GM12874 (cell line): Measurements from ENCODE around the gene VEGFB.
A peak's percentile ranks its signal among the peaks of the same experiment; 100 is the strongest.

Source experiments
- TF ChIP-seq, protein P1 (sequence below): IDR thresholded peaks from 2 replicates; pipeline ENCODE4 v1.5.1; 2011; ENCODE audit warnings: low read depth, mild to moderate bottlenecking, control low read depth, low read length, moderate library complexity; ENCODE audit not compliant: insufficient read depth

The VEGFB gene

DNA sequence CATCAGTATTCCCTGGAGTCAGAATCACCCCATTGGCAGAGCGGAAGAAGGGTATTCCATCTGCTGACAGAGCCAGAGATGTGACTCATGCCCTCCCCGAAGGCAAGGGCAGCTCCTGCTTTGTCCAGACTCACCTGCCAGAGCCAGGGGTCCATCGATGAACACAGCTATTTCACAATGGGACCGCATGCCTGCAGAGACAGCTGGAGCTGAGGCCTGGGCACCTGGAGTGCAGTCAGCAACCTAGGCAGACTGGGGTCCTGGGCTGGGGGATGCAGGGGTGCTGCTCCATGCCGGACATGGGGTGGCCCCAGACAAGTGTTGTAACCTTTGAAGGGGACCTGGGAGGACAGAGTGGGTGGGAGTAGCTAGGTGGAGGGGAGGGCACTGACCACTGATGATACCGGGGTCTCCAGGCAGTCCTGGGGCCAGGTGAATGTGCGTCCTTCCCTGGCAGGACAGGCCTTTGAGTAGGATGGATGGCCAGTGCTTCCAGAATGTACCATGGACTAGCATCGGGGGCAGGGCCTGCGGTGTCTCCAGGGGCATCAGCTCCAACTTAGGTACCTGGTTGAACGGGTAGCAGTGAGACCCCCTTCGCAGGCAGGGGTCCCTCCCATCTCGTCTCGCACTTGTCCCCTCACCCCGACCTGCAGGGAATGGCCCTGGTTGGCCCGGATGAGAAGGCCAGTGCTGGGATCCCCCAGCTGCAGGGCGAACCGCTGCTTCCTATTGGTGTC lies 10.1 kb upstream of the VEGFB start:
- TF ChIP-seq, protein P1, sequence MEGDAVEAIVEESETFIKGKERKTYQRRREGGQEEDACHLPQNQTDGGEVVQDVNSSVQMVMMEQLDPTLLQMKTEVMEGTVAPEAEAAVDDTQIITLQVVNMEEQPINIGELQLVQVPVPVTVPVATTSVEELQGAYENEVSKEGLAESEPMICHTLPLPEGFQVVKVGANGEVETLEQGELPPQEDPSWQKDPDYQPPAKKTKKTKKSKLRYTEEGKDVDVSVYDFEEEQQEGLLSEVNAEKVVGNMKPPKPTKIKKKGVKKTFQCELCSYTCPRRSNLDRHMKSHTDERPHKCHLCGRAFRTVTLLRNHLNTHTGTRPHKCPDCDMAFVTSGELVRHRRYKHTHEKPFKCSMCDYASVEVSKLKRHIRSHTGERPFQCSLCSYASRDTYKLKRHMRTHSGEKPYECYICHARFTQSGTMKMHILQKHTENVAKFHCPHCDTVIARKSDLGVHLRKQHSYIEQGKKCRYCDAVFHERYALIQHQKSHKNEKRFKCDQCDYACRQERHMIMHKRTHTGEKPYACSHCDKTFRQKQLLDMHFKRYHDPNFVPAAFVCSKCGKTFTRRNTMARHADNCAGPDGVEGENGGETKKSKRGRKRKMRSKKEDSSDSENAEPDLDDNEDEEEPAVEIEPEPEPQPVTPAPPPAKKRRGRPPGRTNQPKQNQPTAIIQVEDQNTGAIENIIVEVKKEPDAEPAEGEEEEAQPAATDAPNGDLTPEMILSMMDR: no peak

DNA sequence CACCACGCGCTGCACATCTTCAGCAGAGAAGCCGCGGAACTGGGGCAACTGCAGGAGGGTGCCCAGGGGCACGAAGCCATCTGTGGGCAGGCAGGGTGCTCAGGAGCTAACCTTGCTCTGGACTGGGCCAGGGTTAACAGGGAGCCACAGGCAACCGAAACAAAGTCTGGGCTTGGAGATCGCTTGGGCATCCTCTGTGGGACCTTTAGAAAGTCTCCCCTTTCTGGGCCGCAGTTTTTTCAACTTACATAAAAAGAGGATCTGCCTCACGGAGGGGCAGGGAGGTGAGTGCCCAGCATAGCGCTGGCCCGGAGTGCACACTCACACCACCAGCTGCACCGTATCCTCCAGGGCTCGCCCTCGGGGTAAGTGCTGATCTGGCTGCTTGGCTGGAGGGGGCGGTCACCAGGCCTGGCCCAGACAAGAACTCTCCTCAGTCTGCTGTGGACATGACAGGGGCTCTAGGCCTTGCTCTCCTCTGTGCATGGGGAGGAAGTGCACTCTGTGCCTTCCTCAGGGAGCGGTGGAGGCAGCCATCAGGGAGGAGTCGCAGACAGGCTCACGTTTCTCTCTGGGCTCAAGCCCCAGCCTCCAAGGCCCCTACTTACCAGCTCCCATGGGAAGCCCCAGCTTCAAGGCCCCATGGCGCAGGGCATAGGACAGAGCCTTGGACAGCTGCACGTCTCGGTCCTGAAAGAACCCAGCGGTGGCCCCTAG lies 9.3 kb upstream of the VEGFB start:
- TF ChIP-seq, protein P1: no peak

DNA sequence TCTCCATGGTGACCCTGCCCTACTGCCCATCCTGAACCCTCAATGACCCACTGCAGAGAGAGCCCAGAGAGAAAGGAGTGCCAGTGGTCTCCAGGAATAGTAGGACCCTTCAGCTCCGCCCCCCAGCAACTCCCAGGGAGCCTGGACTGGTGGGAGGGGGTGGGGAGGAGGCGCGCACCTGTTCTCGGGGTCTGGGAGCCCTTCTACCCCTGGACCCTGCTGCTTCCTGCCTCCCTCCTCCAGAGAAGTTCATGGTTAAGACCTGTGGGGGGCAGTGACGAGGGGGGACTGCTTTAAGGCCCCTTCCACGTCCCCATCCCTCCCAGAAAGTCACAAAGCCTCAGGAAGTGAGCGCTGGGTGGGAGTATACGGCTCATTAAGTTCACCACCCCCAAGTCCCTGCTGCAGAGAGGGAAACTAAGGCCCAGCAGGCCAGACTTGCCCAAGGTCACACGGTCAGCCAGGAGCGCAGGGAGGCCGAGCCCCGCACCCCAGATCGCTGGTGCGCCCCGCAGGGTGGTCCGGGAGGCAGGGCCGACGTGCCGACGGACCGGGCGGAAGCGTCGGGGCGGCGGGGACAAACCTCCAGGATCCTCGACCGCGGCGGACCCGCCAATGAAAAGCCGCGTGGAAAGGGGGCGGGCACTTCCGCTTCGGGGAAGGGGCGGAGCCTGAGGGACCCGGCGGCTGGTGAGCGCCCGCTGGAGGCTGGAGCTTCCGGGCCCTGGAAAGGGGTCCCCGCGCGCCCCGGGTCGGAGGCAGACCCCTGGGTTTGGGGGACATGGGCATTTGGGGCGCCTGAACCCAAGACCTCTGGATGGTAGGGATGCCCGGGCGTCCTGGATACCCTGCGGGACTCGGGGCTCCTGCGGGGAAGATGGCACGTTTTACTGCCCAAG lies 8.5 kb upstream of the VEGFB start, which contains the start of the genes NUDT22 and TRPT1:
Gene NUDT22 (plus strand): TSS at position 667 of the 899 bp plus-strand sequence. CDS start 379 bp downstream, outside the sequence.
Gene TRPT1 (minus strand): TSS at position 579 of the 899 bp plus-strand sequence. CDS start 326 bp downstream, at position 253.
- TF ChIP-seq, protein P1: peak; percentile 35

DNA sequence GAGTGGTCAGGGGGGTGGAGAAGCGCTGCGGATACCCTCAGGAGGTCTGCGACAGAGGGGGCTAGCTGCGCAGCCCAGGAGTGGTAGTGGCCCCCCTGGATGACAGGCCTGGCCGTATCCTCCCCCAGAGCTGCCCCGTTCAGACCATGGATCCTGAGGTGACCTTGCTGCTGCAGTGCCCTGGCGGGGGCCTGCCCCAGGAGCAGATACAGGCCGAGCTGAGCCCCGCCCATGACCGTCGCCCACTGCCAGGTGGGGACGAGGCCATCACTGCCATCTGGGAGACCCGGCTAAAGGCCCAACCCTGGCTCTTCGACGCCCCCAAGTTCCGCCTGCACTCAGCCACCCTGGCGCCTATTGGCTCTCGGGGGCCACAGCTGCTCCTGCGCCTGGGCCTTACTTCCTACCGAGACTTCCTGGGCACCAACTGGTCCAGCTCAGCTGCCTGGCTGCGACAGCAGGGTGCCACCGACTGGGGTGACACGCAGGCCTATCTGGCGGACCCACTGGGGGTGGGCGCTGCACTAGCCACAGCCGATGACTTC lies 7.8 kb upstream of the VEGFB start:
- TF ChIP-seq, protein P1: no peak

DNA sequence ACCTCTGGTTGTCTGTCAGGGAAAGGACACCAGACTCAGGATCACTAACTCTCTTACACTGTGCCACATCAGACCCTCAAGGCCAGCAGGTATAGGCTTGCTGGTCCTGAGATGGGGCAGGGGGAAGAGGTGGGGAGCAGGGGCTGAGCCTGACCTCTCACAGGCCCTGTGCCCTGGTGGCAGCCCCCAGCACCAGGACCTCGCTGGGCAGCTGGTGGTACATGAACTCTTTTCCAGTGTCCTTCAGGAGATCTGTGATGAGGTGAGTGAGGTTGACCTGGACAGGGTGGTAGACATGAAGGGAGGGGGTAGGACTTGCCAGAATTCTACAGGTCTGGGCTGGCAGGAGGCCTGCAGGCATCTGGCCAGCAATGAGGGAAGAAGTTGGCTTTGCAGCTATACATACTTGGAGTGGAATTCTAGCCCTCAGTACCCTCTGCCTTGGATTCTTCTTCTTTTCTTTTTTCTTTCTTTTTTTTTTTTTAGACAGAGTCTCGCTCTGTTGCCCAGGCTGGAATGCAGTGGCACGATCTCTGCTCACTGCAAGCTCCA lies 6.9 kb upstream of the VEGFB start:
- TF ChIP-seq, protein P1: no peak

DNA sequence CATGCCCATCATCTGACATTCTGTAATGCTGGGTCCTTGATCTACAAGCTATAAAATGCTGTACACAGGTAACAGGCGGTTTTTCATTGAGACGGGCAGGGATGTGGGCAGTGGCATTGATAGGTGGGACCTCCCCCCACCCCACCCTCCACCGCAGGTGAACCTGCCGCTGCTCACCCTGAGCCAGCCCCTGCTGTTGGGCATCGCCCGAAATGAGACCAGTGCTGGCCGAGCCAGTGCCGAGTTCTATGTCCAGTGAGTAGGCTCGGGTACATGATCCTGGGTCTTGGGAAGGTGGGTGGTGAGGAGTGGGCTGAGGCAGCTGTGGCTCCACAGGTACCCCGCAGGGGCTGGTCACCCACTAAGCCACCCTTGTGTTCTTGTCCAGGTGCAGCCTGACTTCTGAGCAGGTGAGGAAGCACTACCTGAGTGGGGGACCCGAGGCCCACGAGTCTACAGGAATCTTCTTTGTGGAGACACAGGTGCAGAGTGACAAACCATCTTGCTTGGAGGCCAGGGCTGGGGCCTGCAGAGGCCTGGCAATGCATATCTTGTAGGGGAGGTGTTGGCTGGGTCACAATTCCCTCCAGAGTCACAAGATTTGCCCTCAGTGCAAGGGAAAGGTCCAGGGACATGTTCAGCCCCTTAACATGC lies 5.2 kb upstream of the VEGFB start:
- TF ChIP-seq, protein P1: no peak
